ENCODE results near the gene UBXN2A.

DNA sequence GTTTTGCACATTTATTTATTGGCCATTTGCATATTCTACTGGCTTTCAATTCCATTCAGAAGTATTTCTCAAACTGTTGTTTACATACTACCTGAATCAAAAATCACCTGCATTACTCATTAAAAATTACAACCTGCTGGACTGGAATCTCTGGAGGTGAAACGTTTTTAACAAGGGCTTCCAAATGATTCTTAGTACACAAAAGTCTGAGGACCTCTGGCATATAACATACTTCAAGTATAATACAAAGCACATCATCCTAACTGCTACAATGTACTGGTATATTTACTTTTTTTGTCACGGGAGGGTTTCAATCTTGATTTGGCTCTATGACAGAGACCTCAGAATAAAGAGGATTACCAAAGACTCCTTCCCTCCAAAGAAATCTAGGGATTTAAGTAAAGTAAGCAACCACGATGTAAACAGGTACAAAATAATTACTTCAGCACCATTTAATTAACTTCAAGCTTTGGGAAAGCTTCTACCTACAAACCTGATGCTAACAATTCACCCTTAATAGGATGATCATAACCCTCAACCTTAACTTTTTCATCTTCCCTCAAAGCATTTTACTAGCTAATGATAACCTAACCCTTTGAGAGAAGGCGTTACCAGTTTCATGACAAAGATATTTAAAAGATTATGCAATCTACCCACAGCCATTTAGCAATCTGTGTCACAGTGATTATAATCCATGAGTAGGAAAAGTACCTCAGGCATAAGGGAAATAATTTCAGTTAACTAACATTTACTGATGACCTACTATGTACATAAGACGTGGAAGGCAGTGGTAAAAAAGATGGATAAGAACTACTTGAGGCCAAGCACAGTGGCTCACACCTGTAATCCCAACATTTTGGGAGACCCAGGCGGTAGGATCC lies 38.1 kb upstream of the UBXN2A start:
- TF ChIP-seq, protein P1, sequence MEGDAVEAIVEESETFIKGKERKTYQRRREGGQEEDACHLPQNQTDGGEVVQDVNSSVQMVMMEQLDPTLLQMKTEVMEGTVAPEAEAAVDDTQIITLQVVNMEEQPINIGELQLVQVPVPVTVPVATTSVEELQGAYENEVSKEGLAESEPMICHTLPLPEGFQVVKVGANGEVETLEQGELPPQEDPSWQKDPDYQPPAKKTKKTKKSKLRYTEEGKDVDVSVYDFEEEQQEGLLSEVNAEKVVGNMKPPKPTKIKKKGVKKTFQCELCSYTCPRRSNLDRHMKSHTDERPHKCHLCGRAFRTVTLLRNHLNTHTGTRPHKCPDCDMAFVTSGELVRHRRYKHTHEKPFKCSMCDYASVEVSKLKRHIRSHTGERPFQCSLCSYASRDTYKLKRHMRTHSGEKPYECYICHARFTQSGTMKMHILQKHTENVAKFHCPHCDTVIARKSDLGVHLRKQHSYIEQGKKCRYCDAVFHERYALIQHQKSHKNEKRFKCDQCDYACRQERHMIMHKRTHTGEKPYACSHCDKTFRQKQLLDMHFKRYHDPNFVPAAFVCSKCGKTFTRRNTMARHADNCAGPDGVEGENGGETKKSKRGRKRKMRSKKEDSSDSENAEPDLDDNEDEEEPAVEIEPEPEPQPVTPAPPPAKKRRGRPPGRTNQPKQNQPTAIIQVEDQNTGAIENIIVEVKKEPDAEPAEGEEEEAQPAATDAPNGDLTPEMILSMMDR (IDR thresholded peaks at IDR 0.05 in 8 of 11, conservative IDR thresholded peaks at IDR 0.05 in 3 of 11), result no peak
- TF ChIP-seq POLR2A (IDR thresholded peaks at IDR 0.05), result no peak
